Measurements from ENCODE around the gene TLR10. TPM values are rescaled to one million over a fixed set of nuclear protein-coding genes. Genes with fewer than 3 reads are reported as not detected.
A peak's percentile ranks its signal among the peaks of the same experiment; 100 is the strongest.
"Not testable (repeated sequence)": the region's sequence is repeated elsewhere in the genome, so short reads cannot be mapped to it uniquely, and the experiment has no call there.

TLR10 gene
- total RNA-seq, 1 donor from 2014 or later: 0.52 TPM

DNA sequence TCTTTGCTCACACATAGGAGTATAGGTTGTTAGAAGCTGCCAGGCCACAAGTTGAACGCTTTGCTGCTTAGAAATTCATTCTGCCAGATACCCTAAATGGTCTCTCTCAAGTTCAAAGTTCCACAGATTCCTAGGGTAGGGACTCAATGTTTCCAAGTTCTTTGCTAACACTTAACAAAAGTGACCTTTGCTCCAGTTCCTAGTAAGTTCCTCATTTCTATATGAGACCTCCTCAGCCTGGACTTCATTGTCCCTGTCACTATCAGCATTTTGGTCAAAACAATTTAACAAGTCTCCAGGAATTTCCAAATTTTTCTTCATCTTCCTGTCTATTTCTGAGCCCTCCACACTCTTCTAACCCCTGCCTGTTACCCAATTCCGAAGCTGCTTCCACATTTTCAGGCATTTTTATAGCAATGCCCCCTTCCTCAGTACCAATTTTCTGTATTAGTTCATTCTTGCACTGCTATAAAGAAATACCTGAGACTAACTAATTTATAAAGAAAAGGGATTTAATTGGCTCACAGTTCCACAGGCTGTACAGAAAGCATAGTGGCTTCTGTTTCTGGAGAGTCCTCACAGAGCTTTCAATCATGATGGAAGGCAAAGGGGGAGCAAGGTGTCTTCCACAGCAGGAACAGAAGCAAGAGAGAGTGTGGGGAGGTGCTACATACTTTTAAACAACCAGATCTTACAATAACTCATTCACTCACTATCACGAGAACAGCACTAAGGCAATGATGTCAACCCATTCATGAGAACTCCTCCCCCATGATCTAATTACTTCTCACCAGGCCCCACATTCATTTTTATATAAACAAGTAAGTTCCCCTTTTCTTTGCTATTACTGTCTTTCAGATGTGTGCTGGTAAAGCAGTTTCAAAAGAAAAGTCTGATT, 33.3 kb upstream of the TLR10 start:
- Histone ChIP-seq H3K4me3 (ENCODE audit: low read length in 3 of 3) (no peak overlapping the region), H3K4me1 (ENCODE audit: control insufficient read depth in 3 of 3, insufficient read depth in 3 of 3, low read length in 3 of 3) (no peaks in the 10 kb centered on the region), H3K36me3 (ENCODE audit: control insufficient read depth in 3 of 3, insufficient read depth in 3 of 3, low read length in 3 of 3) (no peaks in the 10 kb centered on the region), H3K9ac (ENCODE audit: low read depth in 1 of 3, low read length in 3 of 3) (no peak overlapping the region), H3K27ac (ENCODE audit: low read depth, low read length) (peak overlapping the region; percentile 48), H3K9me3 (ENCODE audit: control insufficient read depth in 3 of 3, low read length in 3 of 3) (no peaks in the 10 kb centered on the region), H3K27me3 (ENCODE audit: control insufficient read depth in 3 of 3, insufficient read depth in 3 of 3, low read length in 3 of 3) (no peaks in the 10 kb centered on the region)

GRCh38 chr4:38814386-38814785, 31.6 kb upstream of the TLR10 start:
- no peak overlapping the region for H3K27ac ChIP-seq (ENCODE audit: low read depth, low read length)
- H3K4me3 ChIP-seq (ENCODE audit: low read length in 3 of 3): no peak overlapping the region
- H3K4me1 ChIP-seq (ENCODE audit: control insufficient read depth in 3 of 3, insufficient read depth in 3 of 3, low read length in 3 of 3): no peaks in the 10 kb centered on the region
- no peaks in the 10 kb centered on the region for H3K9me3 ChIP-seq (ENCODE audit: control insufficient read depth in 3 of 3, low read length in 3 of 3)
- H3K36me3 ChIP-seq (ENCODE audit: control insufficient read depth in 3 of 3, insufficient read depth in 3 of 3, low read length in 3 of 3): no peaks in the 10 kb centered on the region
- no peaks in the 10 kb centered on the region for H3K27me3 ChIP-seq (ENCODE audit: control insufficient read depth in 3 of 3, insufficient read depth in 3 of 3, low read length in 3 of 3)
- H3K9ac ChIP-seq (ENCODE audit: low read depth in 1 of 3, low read length in 3 of 3): no peak overlapping the region

- H3K9ac ChIP-seq (ENCODE audit: low read depth in 1 of 3, low read length in 3 of 3): no peak overlapping the region
- no peaks in the 10 kb centered on the region for H3K9me3 ChIP-seq (ENCODE audit: control insufficient read depth in 3 of 3, low read length in 3 of 3)
- H3K27me3 ChIP-seq (ENCODE audit: control insufficient read depth in 3 of 3, insufficient read depth in 3 of 3, low read length in 3 of 3): no peaks in the 10 kb centered on the region
- no peak overlapping the region for H3K4me3 ChIP-seq (ENCODE audit: low read length in 3 of 3)
- H3K36me3 ChIP-seq (ENCODE audit: control insufficient read depth in 3 of 3, insufficient read depth in 3 of 3, low read length in 3 of 3): no peaks in the 10 kb centered on the region
- H3K4me1 ChIP-seq (ENCODE audit: control insufficient read depth in 3 of 3, insufficient read depth in 3 of 3, low read length in 3 of 3): no peaks in the 10 kb centered on the region
- no peak overlapping the region for H3K27ac ChIP-seq (ENCODE audit: low read depth, low read length)
These were observed 28.5 kb upstream of the TLR10 start for GRCh38 chr4:38811297-38811696.

GRCh38 chr4:38807462-38807861, 24.7 kb upstream of the TLR10 start:
- not testable (repeated sequence) for H3K36me3 ChIP-seq (ENCODE audit: control insufficient read depth in 3 of 3, insufficient read depth in 3 of 3, low read length in 3 of 3); H3K27me3 ChIP-seq (ENCODE audit: control insufficient read depth in 3 of 3, insufficient read depth in 3 of 3, low read length in 3 of 3); H3K4me3 ChIP-seq (ENCODE audit: low read length in 3 of 3); H3K9ac ChIP-seq (ENCODE audit: low read depth in 1 of 3, low read length in 3 of 3); H3K27ac ChIP-seq (ENCODE audit: low read depth, low read length); H3K9me3 ChIP-seq (ENCODE audit: control insufficient read depth in 3 of 3, low read length in 3 of 3)
- H3K4me1 ChIP-seq (ENCODE audit: control insufficient read depth in 3 of 3, insufficient read depth in 3 of 3, low read length in 3 of 3): peaks cover 3 to 14% (median 7%) of the 10 kb centered on the region in 3 donors

DNA sequence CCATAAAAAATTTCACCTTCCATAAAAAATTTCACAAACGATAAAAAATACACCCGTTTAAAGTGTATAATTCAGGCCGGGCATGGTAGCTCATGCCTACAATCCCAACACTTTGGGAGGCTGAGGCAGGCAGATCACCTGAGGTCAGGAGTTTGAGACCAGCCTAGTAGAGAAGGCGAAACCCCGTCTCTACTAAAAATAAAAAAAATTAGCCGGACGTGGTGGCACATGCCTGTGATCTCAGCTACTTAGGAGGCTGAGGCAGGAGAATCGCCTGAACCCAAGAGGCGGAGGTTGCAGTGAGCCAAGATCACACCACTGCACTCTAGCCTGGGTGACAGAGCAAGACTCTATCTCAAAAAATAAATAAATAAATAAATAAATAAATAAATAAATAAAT, 23.5 kb upstream of the TLR10 start:
- H3K4me3 ChIP-seq (ENCODE audit: low read length in 3 of 3); H3K27me3 ChIP-seq (ENCODE audit: control insufficient read depth in 3 of 3, insufficient read depth in 3 of 3, low read length in 3 of 3); H3K9ac ChIP-seq (ENCODE audit: low read depth in 1 of 3, low read length in 3 of 3); H3K9me3 ChIP-seq (ENCODE audit: control insufficient read depth in 3 of 3, low read length in 3 of 3); H3K36me3 ChIP-seq (ENCODE audit: control insufficient read depth in 3 of 3, insufficient read depth in 3 of 3, low read length in 3 of 3): not testable (repeated sequence)
- peaks cover 3 to 14% (median 7%) of the 10 kb centered on the region in 3 donors for H3K4me1 ChIP-seq (ENCODE audit: control insufficient read depth in 3 of 3, insufficient read depth in 3 of 3, low read length in 3 of 3)
- H3K27ac ChIP-seq (ENCODE audit: low read depth, low read length): peak overlapping the region; percentile 64

DNA sequence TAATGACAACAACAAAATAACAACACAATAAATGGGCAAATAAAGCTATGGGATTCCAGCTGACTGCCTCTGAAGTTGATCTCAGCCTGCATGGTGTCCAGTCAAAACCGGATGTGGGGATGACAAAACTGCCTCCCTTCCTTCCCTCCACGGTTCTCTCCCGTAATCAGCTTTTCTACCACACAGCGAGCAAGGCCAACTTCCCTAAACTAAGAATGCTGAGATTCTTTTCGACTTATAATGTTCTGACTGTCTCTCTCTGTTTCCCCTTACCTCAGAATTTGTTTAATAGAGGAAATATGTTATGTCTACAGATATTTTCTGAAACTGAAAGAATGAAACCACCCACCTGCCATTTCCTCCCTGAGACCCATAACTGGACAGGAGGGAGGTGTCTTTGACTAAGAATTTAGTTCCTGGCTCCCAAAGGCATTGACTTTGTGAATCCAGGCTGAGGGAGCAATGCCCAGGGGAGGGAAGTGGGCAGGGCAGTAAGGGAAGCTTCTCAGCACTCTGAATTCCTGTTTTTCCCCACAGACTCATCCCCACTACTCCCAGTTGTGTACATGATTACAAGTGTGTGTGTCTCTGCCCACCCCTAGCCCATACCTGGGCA, 22.8 kb upstream of the TLR10 start:
- Histone ChIP-seq H3K9ac (ENCODE audit: low read depth in 1 of 3, low read length in 3 of 3) (no peak overlapping the region), H3K27ac (ENCODE audit: low read depth, low read length) (peak overlapping the region; percentile 64), H3K4me3 (ENCODE audit: low read length in 3 of 3) (peak overlapping the region; percentile 11 to 57 (median 35)), H3K4me1 (ENCODE audit: control insufficient read depth in 3 of 3, insufficient read depth in 3 of 3, low read length in 3 of 3) (peaks cover 3 to 14% (median 7%) of the 10 kb centered on the region in 3 donors), H3K9me3 (ENCODE audit: control insufficient read depth in 3 of 3, low read length in 3 of 3) (no peaks in the 10 kb centered on the region), H3K36me3 (ENCODE audit: control insufficient read depth in 3 of 3, insufficient read depth in 3 of 3, low read length in 3 of 3) (no peaks in the 10 kb centered on the region), H3K27me3 (ENCODE audit: control insufficient read depth in 3 of 3, insufficient read depth in 3 of 3, low read length in 3 of 3) (no peaks in the 10 kb centered on the region)

GRCh38 chr4:38804654-38805295, 22.0 kb upstream of the TLR10 start, which contains the start of gene TLR1:
TSS of gene TLR1 (minus strand) at chr4:38804791. CDS start at chr4:38798831, 5,960 bp downstream.
- H3K4me1 ChIP-seq (ENCODE audit: control insufficient read depth in 3 of 3, insufficient read depth in 3 of 3, low read length in 3 of 3): peaks cover 3 to 14% (median 7%) of the 10 kb centered on the region in 3 donors
- peak within 1 kb of the TSS; percentile 34 to 57 (median 43) for H3K9ac ChIP-seq (ENCODE audit: low read depth in 1 of 3, low read length in 3 of 3)
- H3K27ac ChIP-seq (ENCODE audit: low read depth, low read length): peak within 1 kb of the TSS; percentile 64
- peaks cover 0 to 6% (median 0%) of the 10 kb centered on the region in 3 donors for H3K36me3 ChIP-seq (ENCODE audit: control insufficient read depth in 3 of 3, insufficient read depth in 3 of 3, low read length in 3 of 3)
- H3K4me3 ChIP-seq (ENCODE audit: low read length in 3 of 3): peak within 1 kb of the TSS; percentile 35 to 57 (median 45)
- no peaks in the 10 kb centered on the region for H3K27me3 ChIP-seq (ENCODE audit: control insufficient read depth in 3 of 3, insufficient read depth in 3 of 3, low read length in 3 of 3)
- no peaks in the 10 kb centered on the region for H3K9me3 ChIP-seq (ENCODE audit: control insufficient read depth in 3 of 3, low read length in 3 of 3)

DNA sequence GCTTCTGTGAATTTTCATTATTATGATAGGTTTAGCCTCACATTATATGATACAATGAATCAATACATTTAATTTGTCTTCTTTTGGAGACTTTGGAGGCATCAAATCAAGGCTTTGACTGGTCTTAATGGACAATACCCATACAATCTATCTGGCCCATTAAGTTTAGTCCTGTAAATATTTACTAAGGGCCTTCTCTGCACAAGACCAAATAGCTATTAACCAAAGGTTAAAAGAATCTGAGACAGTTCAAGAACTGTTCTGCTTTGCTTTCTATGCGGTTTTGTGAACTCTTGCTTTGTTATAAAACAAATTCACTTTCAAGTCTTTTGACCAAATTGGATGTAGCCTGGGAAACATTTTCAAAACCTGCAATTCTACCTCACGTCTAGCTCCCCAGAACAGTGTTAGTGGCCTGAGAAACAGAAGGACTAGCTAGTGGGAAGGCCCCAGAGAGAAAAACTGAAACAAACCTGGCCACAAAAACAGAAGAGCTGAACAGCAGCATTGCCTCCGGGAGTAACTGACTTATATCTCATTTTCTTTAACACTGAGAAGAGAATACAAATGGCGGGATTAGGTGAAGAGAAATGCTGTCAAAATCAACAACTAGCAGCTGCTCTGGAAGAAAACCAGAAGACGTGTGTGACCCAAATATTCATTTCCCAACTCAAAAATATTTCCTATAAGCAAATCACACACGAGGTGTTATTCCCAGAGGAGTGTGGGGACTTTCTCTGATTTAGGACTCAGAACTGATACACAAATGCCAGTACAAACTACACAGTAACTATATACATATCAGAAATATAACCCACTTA, 21.3 kb upstream of the TLR10 start:
- H3K9ac ChIP-seq (ENCODE audit: low read depth in 1 of 3, low read length in 3 of 3): peak overlapping the region; percentile 28 to 57 (median 34)
- H3K4me3 ChIP-seq (ENCODE audit: low read length in 3 of 3): peak overlapping the region; percentile 35 to 54 (median 45)
- H3K36me3 ChIP-seq (ENCODE audit: control insufficient read depth in 3 of 3, insufficient read depth in 3 of 3, low read length in 3 of 3): peaks cover 0 to 6% (median 0%) of the 10 kb centered on the region in 3 donors
- H3K4me1 ChIP-seq (ENCODE audit: control insufficient read depth in 3 of 3, insufficient read depth in 3 of 3, low read length in 3 of 3): peaks cover 3 to 14% (median 7%) of the 10 kb centered on the region in 3 donors
- peak overlapping the region; percentile 64 for H3K27ac ChIP-seq (ENCODE audit: low read depth, low read length)
- H3K27me3 ChIP-seq (ENCODE audit: control insufficient read depth in 3 of 3, insufficient read depth in 3 of 3, low read length in 3 of 3): no peaks in the 10 kb centered on the region
- H3K9me3 ChIP-seq (ENCODE audit: control insufficient read depth in 3 of 3, low read length in 3 of 3): no peaks in the 10 kb centered on the region

DNA sequence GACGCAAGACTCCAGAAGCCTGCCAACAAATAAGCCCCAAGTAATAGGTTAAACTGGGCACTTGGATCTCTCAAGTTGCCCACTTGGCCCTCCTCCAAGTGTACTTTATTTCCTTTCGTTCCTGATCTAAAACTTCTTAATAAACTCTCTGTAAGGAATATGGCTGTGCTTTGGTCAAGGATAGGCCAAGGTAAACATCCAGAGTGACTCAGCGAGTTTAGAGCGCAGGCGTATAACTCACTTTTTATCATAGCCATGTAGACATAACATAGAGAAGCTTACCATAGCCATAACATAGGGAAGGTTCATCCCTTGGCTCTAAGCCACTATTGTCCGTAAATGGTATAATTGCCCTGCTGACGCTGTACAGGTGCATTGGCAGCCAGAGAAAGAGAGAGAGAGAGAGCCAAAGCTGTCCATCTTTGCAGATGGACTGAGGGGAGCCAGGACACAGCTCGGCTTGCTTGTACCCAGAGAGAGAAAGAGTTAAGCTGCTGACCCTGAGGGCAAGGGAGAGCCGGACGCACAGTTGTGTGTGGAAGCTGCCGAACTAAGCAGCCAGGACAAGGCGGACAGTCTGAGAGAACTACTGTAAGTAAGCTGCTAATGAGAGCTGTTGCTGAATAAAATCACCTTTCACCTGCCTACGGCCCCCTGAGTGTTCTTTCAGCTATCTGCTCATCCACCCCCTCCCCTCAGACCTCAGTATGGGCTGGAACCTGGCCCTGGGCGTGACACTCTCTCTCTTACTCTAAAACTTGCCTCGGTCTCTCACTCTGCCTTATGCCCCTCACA, 20.0 kb upstream of the TLR10 start:
- Histone ChIP-seq H3K9me3 (ENCODE audit: control insufficient read depth in 3 of 3, low read length in 3 of 3) (no peaks in the 10 kb centered on the region), H3K4me1 (ENCODE audit: control insufficient read depth in 3 of 3, insufficient read depth in 3 of 3, low read length in 3 of 3) (peaks cover 3 to 14% (median 7%) of the 10 kb centered on the region in 3 donors), H3K9ac (ENCODE audit: low read depth in 1 of 3, low read length in 3 of 3) (no peak overlapping the region), H3K27ac (ENCODE audit: low read depth, low read length) (no peak overlapping the region), H3K27me3 (ENCODE audit: control insufficient read depth in 3 of 3, insufficient read depth in 3 of 3, low read length in 3 of 3) (no peaks in the 10 kb centered on the region), H3K4me3 (ENCODE audit: low read length in 3 of 3) (peak overlapping the region in 2 of 3 donors; percentile 3 to 35), H3K36me3 (ENCODE audit: control insufficient read depth in 3 of 3, insufficient read depth in 3 of 3, low read length in 3 of 3) (peaks cover 0 to 6% (median 0%) of the 10 kb centered on the region in 3 donors)

Data from skeletal muscle tissue (tissue), 4 donors.